Cardiac fibroblast (primary cell): ENCODE data around the gene SURF6.
"Not testable (repeated sequence)": the region's sequence is repeated elsewhere in the genome, so short reads cannot be mapped to it uniquely, and the experiment has no call there.

Source experiments
- DNase-seq, 2 donors: peaks; one replicate each; pipeline versions ENCODE4 v3.0.0 to v3.0.0-alpha.2; 2010; ENCODE audit warnings: low read depth in 2 of 2
- H3K4me3 ChIP-seq, 2 donors: replicated peaks in 1 of 2; 1 replicate in 1 of 2; 2 replicates in 1 of 2; pipeline ENCODE4 v1.5.1; 2011; ENCODE audit warnings: low read depth in 2 of 2, low read length in 2 of 2, mild to moderate bottlenecking in 2 of 2, moderate library complexity in 1 of 2
- CTCF ChIP-seq: IDR thresholded peaks from one replicate; pipeline ENCODE4 v1.5.1; 2011; ENCODE audit warnings: low read depth, mild to moderate bottlenecking, low read length, inconsistent platforms

The SURF6 gene

GRCh38 chr9:133379153-133380086 is 43.4 kb upstream of the SURF6 start:
- no peak for DNase-seq
- H3K4me3 ChIP-seq = no peak overlapping the region
- TF ChIP-seq CTCF = no peak

- no peak for TF ChIP-seq CTCF
- no peak for DNase-seq
- H3K4me3 ChIP-seq = no peak overlapping the region
Observed at GRCh38 chr9:133378408-133378962, 42.5 kb upstream of the SURF6 start.

- DNase-seq = peak; percentile 42 to 56
- TF ChIP-seq CTCF = no peak
- no peak overlapping the region for H3K4me3 ChIP-seq
Observed at GRCh38 chr9:133377721-133378216, 41.8 kb upstream of the SURF6 start.

GRCh38 chr9:133377280-133377679 is 41.3 kb upstream of the SURF6 start:
- H3K4me3 ChIP-seq, DNase-seq: not testable (repeated sequence)

- DNase-seq = peak; percentile 96 to 98
- no peak for TF ChIP-seq CTCF
- peak within 1 kb of the TSS; percentile 87 for H3K4me3 ChIP-seq
Observed at GRCh38 chr9:133375724-133376654, 40.0 kb upstream of the SURF6 start, which contains the start of the genes STKLD1 and SURF4. TSS of gene STKLD1 (plus strand) at chr9:133376366. CDS start at chr9:133376474, 108 bp downstream. TSS of gene SURF4 (minus strand) at chr9:133376060. CDS start at chr9:133375969, 91 bp downstream.

- DNase-seq = peak; percentile 39 to 61
- peak overlapping the region; percentile 87 for H3K4me3 ChIP-seq
- TF ChIP-seq CTCF = no peak
Observed at GRCh38 chr9:133375116-133375723, 39.2 kb upstream of the SURF6 start.
